ENCODE data around the gene SOCS7. TPM values are rescaled to one million over a fixed set of nuclear protein-coding genes. Genes with fewer than 3 reads are reported as not detected.

The SOCS7 gene
- total RNA-seq, 1 donor from 2014 or later, result 14.7 TPM

- Histone ChIP-seq H3K4me3 (no peak overlapping the region), H3K27ac (no peak overlapping the region), H3K27me3 (no peaks in the 10 kb centered on the region), H3K4me1 (no peaks in the 10 kb centered on the region), H3K9me3 (no peaks in the 10 kb centered on the region), H3K36me3 (peaks cover 5 to 36% of the 10 kb centered on the region in 2 donors)
- intact Hi-C loops (cut with DNase I), result no loop called here
- no peak for TF ChIP-seq POLR2A (IDR thresholded peaks at IDR 0.05)
- TF ChIP-seq POLR2AphosphoS5 (IDR thresholded peaks at IDR 0.05; ENCODE audit: insufficient read depth in 1 of 2, low read depth in 1 of 2), result no peak
- TF ChIP-seq CTCF (IDR thresholded peaks at IDR 0.05), result no peak
- no peak for DNase-seq (ENCODE audit: extremely low spot score in 2 of 2)
Measured at GRCh38 chr17:38401459-38401858, 49.8 kb downstream of the SOCS7 start.

- Histone ChIP-seq H3K27ac (no peak overlapping the region), H3K9me3 (no peaks in the 10 kb centered on the region), H3K36me3 (peaks cover 5 to 23% of the 10 kb centered on the region in 2 donors), H3K27me3 (no peaks in the 10 kb centered on the region), H3K4me1 (no peaks in the 10 kb centered on the region), H3K4me3 (no peak overlapping the region)
- TF ChIP-seq POLR2AphosphoS5 (IDR thresholded peaks at IDR 0.05; ENCODE audit: insufficient read depth in 1 of 2, low read depth in 1 of 2), result no peak
- no peak for TF ChIP-seq CTCF (IDR thresholded peaks at IDR 0.05)
- TF ChIP-seq POLR2A (IDR thresholded peaks at IDR 0.05), result no peak
- DNase-seq (ENCODE audit: extremely low spot score in 2 of 2), result no peak
- intact Hi-C loops (cut with DNase I), result no loop called here
Measured at GRCh38 chr17:38402897-38403296, 51.3 kb downstream of the SOCS7 start.

GRCh38 chr17:38403491-38403890 is 51.8 kb downstream of the SOCS7 start:
- intact Hi-C loops (cut with DNase I), result no loop called here
- DNase-seq (ENCODE audit: extremely low spot score in 2 of 2), result no peak
- peaks cover 5 to 19% of the 10 kb centered on the region in 2 donors for H3K36me3 ChIP-seq
- H3K9me3 ChIP-seq, result no peaks in the 10 kb centered on the region
- no peak for TF ChIP-seq CTCF (IDR thresholded peaks at IDR 0.05)
- TF ChIP-seq POLR2A (IDR thresholded peaks at IDR 0.05), result no peak
- no peak for TF ChIP-seq POLR2AphosphoS5 (IDR thresholded peaks at IDR 0.05; ENCODE audit: insufficient read depth in 1 of 2, low read depth in 1 of 2)
- H3K27ac ChIP-seq, result no peak overlapping the region
- no peaks in the 10 kb centered on the region for H3K4me1 ChIP-seq
- no peaks in the 10 kb centered on the region for H3K27me3 ChIP-seq
- H3K4me3 ChIP-seq, result no peak overlapping the region

- H3K36me3 ChIP-seq, result peaks cover 5 to 15% of the 10 kb centered on the region in 2 donors
- intact Hi-C loops (cut with DNase I), result no loop called here
- H3K9me3 ChIP-seq, result no peaks in the 10 kb centered on the region
- H3K27me3 ChIP-seq, result no peaks in the 10 kb centered on the region
- H3K4me3 ChIP-seq, result no peak overlapping the region
- no peaks in the 10 kb centered on the region for H3K4me1 ChIP-seq
- DNase-seq (ENCODE audit: extremely low spot score in 2 of 2), result no peak
- TF ChIP-seq POLR2AphosphoS5 (IDR thresholded peaks at IDR 0.05; ENCODE audit: insufficient read depth in 1 of 2, low read depth in 1 of 2) (no peak), CTCF (IDR thresholded peaks at IDR 0.05) (no peak), POLR2A (IDR thresholded peaks at IDR 0.05) (no peak)
- H3K27ac ChIP-seq, result no peak overlapping the region
Measured at GRCh38 chr17:38404174-38404943, 52.7 kb downstream of the SOCS7 start.

DNA sequence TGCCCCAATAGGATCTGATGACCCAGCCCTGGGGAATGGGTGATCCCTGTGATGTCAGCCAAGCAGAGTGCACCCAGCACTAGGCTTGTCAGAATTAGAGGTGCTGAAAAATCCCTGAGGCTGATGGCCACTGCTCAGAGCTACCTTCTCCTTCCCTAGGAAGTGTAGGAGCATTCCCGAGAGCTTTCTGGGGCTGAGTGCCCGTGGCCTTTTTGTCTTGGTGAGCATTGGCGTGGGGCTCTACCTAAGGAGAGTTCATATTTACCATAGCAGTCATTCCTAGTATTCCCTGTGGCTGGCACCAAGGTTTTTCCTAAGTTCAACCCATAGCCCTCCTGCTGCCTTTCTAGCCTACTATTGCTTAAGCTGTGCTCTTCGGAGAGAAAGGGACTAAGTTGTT is 54.0 kb downstream of the SOCS7 start:
- Histone ChIP-seq H3K4me3 (no peak overlapping the region), H3K36me3 (peaks cover 0 to 2% of the 10 kb centered on the region in 2 donors), H3K27ac (no peak overlapping the region), H3K27me3 (no peaks in the 10 kb centered on the region), H3K9me3 (no peaks in the 10 kb centered on the region), H3K4me1 (no peaks in the 10 kb centered on the region)
- intact Hi-C loops (cut with DNase I), result no loop called here
- TF ChIP-seq CTCF (IDR thresholded peaks at IDR 0.05) (no peak), POLR2AphosphoS5 (IDR thresholded peaks at IDR 0.05; ENCODE audit: insufficient read depth in 1 of 2, low read depth in 1 of 2) (no peak), POLR2A (IDR thresholded peaks at IDR 0.05) (no peak)
- DNase-seq (ENCODE audit: extremely low spot score in 2 of 2), result no peak
